ENCODE data around the gene LLCFC1. TPM values are rescaled to one million over a fixed set of nuclear protein-coding genes. Genes with fewer than 3 reads are reported as not detected.
"Not testable (repeated sequence)": the region's sequence is repeated elsewhere in the genome, so short reads cannot be mapped to it uniquely, and the experiment has no call there.

Gene LLCFC1
- total RNA-seq, 1 experiment from 2014 or later = not detected

- TF ChIP-seq, protein P1, sequence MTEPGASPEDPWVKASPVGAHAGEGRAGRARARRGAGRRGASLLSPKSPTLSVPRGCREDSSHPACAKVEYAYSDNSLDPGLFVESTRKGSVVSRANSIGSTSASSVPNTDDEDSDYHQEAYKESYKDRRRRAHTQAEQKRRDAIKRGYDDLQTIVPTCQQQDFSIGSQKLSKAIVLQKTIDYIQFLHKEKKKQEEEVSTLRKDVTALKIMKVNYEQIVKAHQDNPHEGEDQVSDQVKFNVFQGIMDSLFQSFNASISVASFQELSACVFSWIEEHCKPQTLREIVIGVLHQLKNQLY (CRISPR knock-in tag; IDR thresholded peaks at IDR 0.05) = no peak
- no peak for TF ChIP-seq FOXP1 (CRISPR knock-in tag; IDR thresholded peaks at IDR 0.05; ENCODE audit: borderline replicate concordance)
These were observed 29.9 kb downstream of the LLCFC1 start (continued) for GRCh38 chr7:142969183-142969582.

DNA sequence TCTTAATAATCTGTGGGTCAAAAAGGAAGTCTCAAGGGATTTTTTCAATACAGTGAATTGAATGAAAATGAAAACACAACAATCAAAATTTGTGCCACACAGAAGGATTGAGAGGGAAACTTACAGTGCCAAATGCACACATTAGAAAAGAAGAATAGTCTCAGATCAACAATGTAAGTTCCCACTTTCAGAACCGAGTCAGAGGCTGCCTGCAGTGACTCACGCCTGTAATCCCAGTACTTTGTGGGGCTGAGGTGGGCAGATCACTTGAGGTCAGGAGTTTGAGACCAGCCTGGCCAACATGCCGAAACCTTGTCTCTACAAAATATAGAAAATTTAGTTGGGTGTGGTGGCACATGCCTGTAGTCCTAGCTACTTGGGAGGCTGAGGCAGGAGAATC lies 35.3 kb downstream of the LLCFC1 start:
- H3K4me3 Mint-ChIP-seq = no peak overlapping the region
- no peaks in the 10 kb centered on the region; the same call in 1 of the 2 replicates for H3K27me3 Mint-ChIP-seq (ENCODE audit: low read depth)
- TF ChIP-seq CREB1 (CRISPR knock-in tag; IDR thresholded peaks at IDR 0.05) = no peak
- ATAC-seq (no peak), DNase-seq (ENCODE audit: low spot score) (no peak)
- ChIA-PET POLR2A (no interaction called here), CTCF (no interaction called here)
- 0 out of 2 replicates have a peak, but pooled peaks cover 2% of the 10 kb centered on the region for H3K36me3 Mint-ChIP-seq
- H3K4me1 Mint-ChIP-seq = no peaks in the 10 kb centered on the region
- peaks cover 31% of the 10 kb centered on the region for H3K9me3 Mint-ChIP-seq
- no peak overlapping the region for H3K27ac Mint-ChIP-seq

DNA sequence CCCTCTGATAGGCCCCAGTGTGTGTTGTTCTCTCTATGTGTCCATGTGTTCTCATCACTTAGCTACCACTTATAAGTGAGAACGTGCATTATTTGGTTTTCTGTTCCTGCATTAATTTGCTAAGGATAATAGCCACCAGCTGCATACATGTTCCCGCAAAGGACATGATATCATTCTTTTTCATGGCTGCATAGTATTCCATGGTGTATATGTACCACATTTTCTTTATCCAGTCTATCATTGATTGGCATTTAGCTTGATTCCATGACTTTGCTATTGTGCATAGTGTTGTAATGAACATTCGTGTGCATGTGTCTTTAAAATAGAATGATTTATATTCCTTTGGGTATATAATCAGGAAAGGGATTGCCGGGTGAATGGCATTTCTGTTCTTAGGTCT lies 39.1 kb downstream of the LLCFC1 start:
- H3K27me3 Mint-ChIP-seq (ENCODE audit: low read depth); DNase-seq (ENCODE audit: low spot score); H3K27ac Mint-ChIP-seq; H3K4me1 Mint-ChIP-seq; H3K36me3 Mint-ChIP-seq; H3K4me3 Mint-ChIP-seq; ATAC-seq; POLR2A ChIA-PET: not testable (repeated sequence)
- TF ChIP-seq GTF2I (CRISPR knock-in tag; conservative IDR thresholded peaks at IDR 0.05) = peak; percentile 75; the same call in 1 of the 2 replicates
- H3K9me3 Mint-ChIP-seq = peaks cover 29% of the 10 kb centered on the region
- CTCF ChIA-PET = interaction anchor here (1.4 kb wide), 1 partner anchor 237 kb away, joined by 3 read pairs; no protein-coding TSS in a partner anchor

GRCh38 chr7:142983825-142984224 lies 44.5 kb downstream of the LLCFC1 start:
- TF ChIP-seq ELF4 (CRISPR knock-in tag; IDR thresholded peaks at IDR 0.05; ENCODE audit: low read depth) (no peak), JUN (CRISPR knock-in tag; IDR thresholded peaks at IDR 0.05) (no peak), IRF2 (CRISPR knock-in tag; IDR thresholded peaks at IDR 0.05; ENCODE audit: borderline replicate concordance, low read depth) (no peak), TP53 (CRISPR knock-in tag; IDR thresholded peaks at IDR 0.05) (no peak), ERG (CRISPR knock-in tag; IDR thresholded peaks at IDR 0.05) (no peak), CREB1 (CRISPR knock-in tag; IDR thresholded peaks at IDR 0.05) (no peak), ZNF512 (CRISPR knock-in tag; IDR thresholded peaks at IDR 0.05; ENCODE audit: borderline replicate concordance) (no peak), USF2 (CRISPR knock-in tag; IDR thresholded peaks at IDR 0.05) (no peak), NR1H2 (CRISPR knock-in tag; IDR thresholded peaks at IDR 0.05) (no peak), SP1 (CRISPR knock-in tag; conservative IDR thresholded peaks at IDR 0.05) (no peak), ZNF281 (CRISPR knock-in tag; IDR thresholded peaks at IDR 0.05) (no peak), JAZF1 (CRISPR knock-in tag; IDR thresholded peaks at IDR 0.05) (no peak), ZNF232 (CRISPR knock-in tag; IDR thresholded peaks at IDR 0.05) (no peak), GABPB1 (CRISPR knock-in tag; IDR thresholded peaks at IDR 0.05) (no peak)
- ATAC-seq = no peak
- CTCF ChIA-PET = no interaction called here

More at GRCh38 chr7:142983825-142984224, 44.5 kb downstream of the LLCFC1 start:
- H3K36me3 Mint-ChIP-seq = no peaks in the 10 kb centered on the region
- H3K4me1 Mint-ChIP-seq = no peaks in the 10 kb centered on the region
- DNase-seq (ENCODE audit: low spot score) = no peak
- peaks cover 26% of the 10 kb centered on the region for H3K9me3 Mint-ChIP-seq
- H3K4me3 Mint-ChIP-seq = no peak overlapping the region
- H3K27me3 Mint-ChIP-seq (ENCODE audit: low read depth) = peaks cover 2% of the 10 kb centered on the region
- POLR2A ChIA-PET = no interaction called here
- no peak overlapping the region for H3K27ac Mint-ChIP-seq
